Fibroblast of mammary gland (primary cell): ENCODE measurements around the gene NR2F2.

Experiments used
- DNase-seq: peaks from one replicate; pipeline ENCODE4 v3.0.0-alpha.2; 2010; ENCODE audit warnings: low read depth
- H3K4me3 ChIP-seq: 2 replicates; pipeline ENCODE4 v1.5.1; 2011; ENCODE audit warnings: low read depth, mild to moderate bottlenecking, low read length, moderate library complexity; ENCODE audit not compliant: control insufficient read depth
- CTCF ChIP-seq: conservative IDR thresholded peaks from 2 replicates; pipeline ENCODE4 v1.5.1; 2011; ENCODE audit warnings: low read depth, low read length, inconsistent platforms; ENCODE audit not compliant: control insufficient read depth, insufficient read depth

Gene NR2F2

GRCh38 chr15:96334705-96335410, 4.4 kb downstream of the NR2F2 start:
- TF ChIP-seq CTCF = no peak
- H3K4me3 ChIP-seq = peak overlapping the region; percentile 95
- DNase-seq = peak; percentile 40

- peak; percentile 57 for DNase-seq
- peak overlapping the region; percentile 95 for H3K4me3 ChIP-seq
Measured at GRCh38 chr15:96335411-96336024, 5.0 kb downstream of the NR2F2 start.

GRCh38 chr15:96336108-96336595, 5.7 kb downstream of the NR2F2 start:
- TF ChIP-seq CTCF = no peak
- peak overlapping the region; percentile 95 for H3K4me3 ChIP-seq

More at GRCh38 chr15:96335411-96336024, 5.0 kb downstream of the NR2F2 start:
- TF ChIP-seq CTCF = no peak

GRCh38 chr15:96336596-96337364, 6.3 kb downstream of the NR2F2 start:
- peak; percentile 47 for DNase-seq
- no peak for TF ChIP-seq CTCF
- peak overlapping the region; percentile 95 for H3K4me3 ChIP-seq

More at GRCh38 chr15:96336108-96336595, 5.7 kb downstream of the NR2F2 start:
- DNase-seq = peak; percentile 34

GRCh38 chr15:96337365-96338023, 7.0 kb downstream of the NR2F2 start:
- peak overlapping the region; percentile 95 for H3K4me3 ChIP-seq
- peak; percentile 30 for DNase-seq
- TF ChIP-seq CTCF = no peak
